HG03135 (cell line): ENCODE measurements around the gene LCN10.
"Not testable (repeated sequence)": the region's sequence is repeated elsewhere in the genome, so short reads cannot be mapped to it uniquely, and the experiment has no call there.

Source experiments
- ATAC-seq: cut with Tn5 transposase; IDR thresholded peaks from one replicate; pipeline ENCODE4 v1.9.1; 2021; ENCODE audit warnings: mild to moderate bottlenecking, moderate library complexity; ENCODE audit not compliant: unreplicated experiment

The LCN10 gene

GRCh38 chr9:136704741-136705140 lies 38.0 kb downstream of the LCN10 start:
- ATAC-seq = not testable (repeated sequence)

DNA sequence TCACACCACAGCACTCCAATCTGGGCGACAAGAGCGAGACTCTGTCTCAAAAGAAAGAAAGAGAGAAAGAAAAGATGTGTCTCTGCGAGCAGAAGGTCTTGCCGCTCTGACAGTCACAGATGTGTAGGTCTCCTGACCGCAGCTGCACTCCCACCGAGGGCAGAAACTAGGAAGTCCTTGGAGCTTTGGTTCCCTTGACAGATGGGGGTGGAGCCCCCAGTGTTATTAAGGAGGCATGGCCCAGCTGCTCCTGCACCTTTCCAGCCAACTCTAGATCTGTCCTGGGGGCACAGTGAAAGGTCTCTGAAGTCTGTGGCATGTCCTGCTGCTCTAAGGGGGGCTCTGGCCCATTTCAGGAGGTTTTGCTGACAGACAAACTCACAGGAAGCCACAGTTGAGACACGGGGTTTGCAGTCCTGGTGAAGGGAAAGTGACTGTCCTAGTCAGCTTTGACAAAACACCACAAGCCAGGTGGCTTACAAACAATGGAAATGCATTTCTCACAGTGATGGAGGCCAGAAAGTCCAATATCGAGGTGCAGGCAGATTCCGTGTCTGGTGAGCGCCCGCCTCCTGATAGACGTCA lies 39.4 kb downstream of the LCN10 start:
- ATAC-seq = no peak

GRCh38 chr9:136701668-136702053 lies 41.1 kb downstream of the LCN10 start:
- no peak for ATAC-seq

DNA sequence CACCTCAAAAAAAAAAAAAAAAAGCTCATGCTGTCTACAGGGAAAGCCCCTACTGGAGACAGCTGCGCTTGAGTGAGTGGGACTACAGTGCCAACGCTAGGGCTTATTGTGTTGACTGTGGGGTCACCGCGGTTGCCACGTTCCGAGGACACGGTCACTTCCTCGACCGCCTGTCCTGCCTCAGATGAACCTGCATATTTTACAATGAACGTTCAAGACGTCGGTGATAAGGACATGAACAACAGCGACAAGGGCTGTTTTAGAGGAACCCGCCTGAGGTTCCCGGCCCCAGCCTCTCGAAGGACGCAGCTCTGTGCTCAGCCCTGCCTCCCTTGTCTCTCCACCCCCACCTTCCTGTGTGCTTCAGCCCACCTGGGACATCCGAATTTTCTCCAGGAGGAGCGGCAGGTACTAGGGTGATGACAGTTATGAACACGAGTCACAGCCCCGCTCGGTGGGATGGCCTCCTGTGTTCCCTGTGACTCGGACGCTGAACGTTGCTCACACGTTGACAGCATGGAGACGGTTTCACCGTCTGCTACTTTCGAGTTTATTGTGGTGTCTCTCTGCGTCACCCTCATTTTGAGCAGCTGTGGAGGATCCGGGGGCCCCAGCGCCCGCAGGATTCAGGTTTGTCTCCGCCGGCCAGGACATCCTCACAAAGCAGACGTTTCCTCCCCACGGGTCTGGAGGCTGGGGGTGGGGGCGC lies 41.6 kb downstream of the LCN10 start:
- ATAC-seq = no peak

DNA sequence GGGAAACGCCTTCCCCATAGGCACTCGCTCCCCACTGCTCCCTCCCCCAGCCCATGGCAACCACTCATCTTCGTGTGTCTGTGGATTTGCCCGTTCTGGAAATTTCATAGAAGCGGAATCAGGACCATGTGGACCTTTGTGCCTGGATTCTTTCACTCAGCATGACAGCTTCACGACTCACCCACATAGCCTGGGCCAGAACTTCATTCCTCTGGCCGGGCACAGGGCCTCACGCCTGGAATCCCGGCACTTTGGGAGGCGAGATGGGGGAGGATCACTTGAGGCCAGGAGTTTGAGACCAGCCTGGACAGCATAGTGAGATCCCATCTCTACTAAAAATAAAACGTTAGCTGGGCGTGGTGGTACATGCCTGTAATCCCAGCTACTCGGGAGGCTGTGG lies 42.4 kb downstream of the LCN10 start:
- no peak for ATAC-seq

DNA sequence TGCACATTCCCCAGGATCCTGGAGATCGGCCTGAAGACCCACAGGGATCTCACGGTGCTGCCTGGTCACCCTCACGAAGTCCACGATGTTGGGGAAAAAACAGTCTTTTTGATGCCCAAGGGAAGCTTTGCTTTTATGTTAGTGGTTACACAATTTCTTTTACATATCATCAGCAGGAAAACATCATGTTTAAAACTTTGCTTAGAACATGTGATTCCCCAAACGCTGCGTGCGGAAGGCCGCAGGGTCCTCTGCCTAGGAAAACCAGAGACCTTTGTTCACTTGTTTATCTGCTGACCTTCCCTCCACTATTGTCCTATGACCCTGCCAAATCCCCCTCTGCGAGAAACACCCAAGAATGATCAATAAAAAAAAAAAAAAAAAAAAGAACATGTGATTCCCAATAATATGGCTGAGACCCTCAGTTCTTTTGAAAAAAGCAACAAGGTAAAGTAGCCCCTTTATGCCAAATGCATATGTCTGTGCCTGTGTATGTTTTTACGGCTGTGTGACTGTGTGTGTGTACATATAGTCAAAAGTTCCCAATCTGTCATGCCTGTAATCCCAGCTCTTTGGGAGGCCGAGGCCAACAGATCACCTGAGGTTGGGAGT lies 44.0 kb downstream of the LCN10 start:
- ATAC-seq = no peak

- ATAC-seq = no peak
These were observed 44.8 kb downstream of the LCN10 start for GRCh38 chr9:136697821-136698526.

DNA sequence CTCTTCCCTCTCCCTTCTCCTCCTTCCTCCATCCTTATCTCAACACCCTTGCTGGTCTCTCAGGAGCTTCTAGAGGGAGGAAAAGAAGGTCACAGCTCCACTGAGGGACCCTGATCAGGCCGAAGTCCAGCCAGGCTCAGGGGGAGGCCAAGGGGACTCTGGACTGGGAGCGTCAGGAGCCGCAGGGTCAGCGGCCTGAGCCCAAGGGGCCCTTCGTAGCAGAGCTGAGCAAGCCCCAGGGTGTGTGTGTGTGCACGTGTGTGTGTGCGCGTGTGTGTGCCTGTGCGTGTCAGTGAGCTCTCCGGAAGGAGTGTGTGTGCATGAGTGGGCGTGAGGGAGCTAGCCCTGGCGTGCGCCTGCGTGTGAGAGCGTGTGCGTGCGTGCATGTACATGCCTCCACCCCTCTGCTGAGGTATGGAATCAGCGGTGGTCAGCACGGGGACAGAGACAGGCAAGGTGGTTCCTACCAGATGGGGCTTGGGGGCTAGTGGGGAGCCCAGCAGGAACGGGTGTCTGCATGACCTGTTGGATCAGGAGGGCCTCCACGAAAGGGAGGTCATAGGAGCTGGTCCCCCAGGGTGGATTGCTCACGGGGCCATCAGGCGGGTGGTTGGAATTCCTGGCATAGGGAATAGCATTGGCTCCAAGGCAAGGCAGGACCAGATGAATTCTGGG lies 45.5 kb downstream of the LCN10 start:
- ATAC-seq = no peak

- ATAC-seq = no peak
These were observed 46.2 kb downstream of the LCN10 start for GRCh38 chr9:136696502-136696901.

- no peak for ATAC-seq
These were observed 46.8 kb downstream of the LCN10 start for GRCh38 chr9:136695955-136696354.

GRCh38 chr9:136695435-136695895 lies 47.3 kb downstream of the LCN10 start:
- no peak for ATAC-seq

- ATAC-seq = no peak
These were observed 47.9 kb downstream of the LCN10 start for GRCh38 chr9:136694872-136695247.

- no peak for ATAC-seq
These were observed 48.4 kb downstream of the LCN10 start for GRCh38 chr9:136694163-136694871.

GRCh38 chr9:136693490-136694162 lies 49.1 kb downstream of the LCN10 start:
- no peak for ATAC-seq

DNA sequence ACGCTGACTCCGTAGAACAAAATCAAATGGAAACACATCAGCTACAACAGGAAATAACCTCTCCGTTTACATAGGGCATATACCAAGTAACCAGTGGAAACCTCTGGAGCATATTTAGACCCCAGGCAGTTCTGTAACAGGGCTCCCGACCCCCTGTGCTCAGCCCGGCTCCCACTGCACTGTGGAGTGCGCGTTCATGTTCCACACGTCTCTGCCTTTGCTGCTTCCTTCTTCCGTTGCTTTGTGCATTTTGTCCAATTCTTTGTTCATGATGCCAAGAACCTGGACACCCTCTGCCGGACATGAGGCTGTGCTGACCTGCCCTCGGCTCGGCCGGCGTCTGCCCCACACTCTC lies 49.6 kb downstream of the LCN10 start:
- ATAC-seq = no peak

- ATAC-seq = no peak
These were observed 50.3 kb downstream of the LCN10 start for GRCh38 chr9:136692185-136693134.

- no peak for ATAC-seq
These were observed 51.2 kb downstream of the LCN10 start for GRCh38 chr9:136691316-136692184.

GRCh38 chr9:136690806-136691261 lies 51.9 kb downstream of the LCN10 start:
- ATAC-seq = no peak
